NT2/D1 (cell line): ENCODE data around the gene FANCE.

ENCODE experiments used
- SUZ12 ChIP-seq: IDR thresholded peaks from 2 replicates; pipeline ENCODE4 v1.6.1; 2011; ENCODE audit not compliant: insufficient read length, insufficient read depth; ENCODE audit errors: extremely low read depth
- YY1 ChIP-seq: IDR thresholded peaks from 2 replicates; pipeline ENCODE4 v1.6.1; 2011; ENCODE audit not compliant: insufficient read length, insufficient read depth
- ZNF274 ChIP-seq: IDR thresholded peaks from 2 replicates; pipeline ENCODE4 v1.6.1; 2011; ENCODE audit warnings: mild to moderate bottlenecking, low read depth, low read length

GRCh38 chr6:35413911-35414310 is 38.2 kb upstream of the FANCE start:
- no peak for TF ChIP-seq YY1
- TF ChIP-seq SUZ12 = no peak
- no peak for TF ChIP-seq ZNF274
